HG02571 (cell line): ENCODE measurements around the gene GABBR2.

Experiments used
- ATAC-seq: cut with Tn5 transposase; IDR thresholded peaks from one replicate; pipeline ENCODE4 v1.9.1; 2021; ENCODE audit warnings: mild to moderate bottlenecking, moderate library complexity; ENCODE audit not compliant: unreplicated experiment

The GABBR2 gene

DNA sequence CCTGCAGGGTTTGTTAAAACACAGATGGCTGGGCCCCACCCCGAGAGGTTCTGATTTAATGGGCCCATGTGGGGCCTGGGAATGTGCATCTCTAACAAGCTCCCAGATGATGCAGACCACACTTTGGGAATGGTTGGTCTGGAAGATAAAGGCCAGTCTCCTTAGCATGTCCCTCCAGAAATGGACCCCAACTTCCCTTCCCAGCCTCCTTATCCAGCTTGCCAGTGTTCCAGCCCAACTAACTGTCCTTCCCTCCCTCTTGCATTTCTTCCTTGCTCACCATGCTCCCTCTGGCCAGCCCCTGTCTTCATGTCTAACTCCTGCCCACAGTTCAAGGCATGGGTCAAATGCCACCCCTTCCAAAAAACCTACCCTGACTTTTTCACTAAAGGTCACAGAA is 257.2 kb downstream of the GABBR2 start:
- no peak for ATAC-seq

DNA sequence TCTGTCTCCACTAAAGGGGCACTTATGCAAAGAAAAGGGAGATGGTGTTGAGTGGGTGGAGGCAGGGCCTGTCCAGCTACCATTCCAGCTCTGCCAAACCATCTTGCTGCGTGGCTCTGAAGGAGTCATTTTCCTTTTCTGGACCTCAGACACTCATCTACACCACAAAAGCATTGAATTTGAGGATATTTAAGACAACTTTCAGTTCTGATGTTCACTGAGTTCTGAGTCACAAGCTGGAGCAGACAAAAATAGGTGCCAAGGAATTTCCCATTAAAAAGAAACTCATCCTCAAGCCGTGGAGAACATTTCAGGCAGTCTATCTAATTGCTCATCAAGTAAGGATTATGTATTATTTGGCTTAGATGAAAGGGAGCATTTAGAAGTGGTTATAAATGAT is 258.2 kb downstream of the GABBR2 start:
- no peak for ATAC-seq

DNA sequence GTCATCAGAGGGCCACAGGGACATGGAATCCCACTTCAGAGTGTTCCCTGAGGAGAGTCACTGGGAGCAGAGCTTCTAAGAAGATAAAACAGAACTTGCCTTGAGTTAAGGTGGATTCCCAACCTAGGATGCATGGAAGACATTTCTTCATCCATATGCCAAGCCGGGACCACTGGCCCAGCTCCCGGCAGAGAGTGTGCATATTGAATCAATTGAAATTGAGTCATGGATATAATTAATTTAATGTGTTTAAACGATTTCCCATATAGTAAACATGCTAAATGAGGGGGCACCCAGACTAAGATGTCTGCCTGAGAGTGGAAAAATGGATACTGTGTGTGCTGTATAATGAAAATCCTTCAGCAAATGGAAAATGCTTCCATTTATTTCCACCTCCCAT is 258.9 kb downstream of the GABBR2 start:
- no peak for ATAC-seq

DNA sequence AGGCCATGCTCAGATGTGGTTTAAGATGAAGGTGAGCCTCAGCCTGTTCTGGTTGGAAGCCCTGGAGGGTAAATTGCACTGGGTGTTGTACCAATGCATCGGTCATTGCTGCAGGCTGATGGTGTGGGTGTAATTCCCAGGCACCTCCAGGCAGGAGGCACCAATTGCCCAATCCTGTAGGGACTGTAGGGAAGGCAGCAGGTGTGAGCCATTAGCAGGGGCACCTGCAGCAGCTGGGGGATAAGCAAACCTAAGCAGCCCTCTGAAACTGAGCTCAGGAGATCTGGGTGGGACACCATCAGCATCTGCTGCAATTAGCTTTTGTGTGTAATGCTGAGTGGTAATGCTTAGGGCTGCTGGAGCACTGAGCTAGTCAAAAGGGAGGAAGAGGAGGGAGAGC is 263.2 kb downstream of the GABBR2 start:
- no peak for ATAC-seq

DNA sequence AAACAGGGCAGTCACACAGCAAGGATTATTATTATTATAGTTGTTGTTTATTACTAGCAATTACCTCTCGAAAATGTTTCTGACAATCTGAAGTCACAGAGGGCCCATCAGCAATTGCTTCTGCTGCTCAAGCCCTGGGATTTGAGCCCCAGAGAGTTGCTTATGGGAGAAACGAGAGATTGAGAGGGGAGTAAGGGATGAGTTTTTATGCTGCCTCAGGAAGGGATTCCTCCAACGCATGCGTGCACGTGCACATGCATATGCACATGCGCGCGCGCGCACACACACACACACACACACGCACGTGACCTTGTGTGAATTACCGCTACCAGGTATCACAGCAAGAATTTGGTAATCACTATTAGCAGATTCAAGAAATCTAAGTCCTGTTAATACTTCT is 264.1 kb downstream of the GABBR2 start:
- no peak for ATAC-seq

DNA sequence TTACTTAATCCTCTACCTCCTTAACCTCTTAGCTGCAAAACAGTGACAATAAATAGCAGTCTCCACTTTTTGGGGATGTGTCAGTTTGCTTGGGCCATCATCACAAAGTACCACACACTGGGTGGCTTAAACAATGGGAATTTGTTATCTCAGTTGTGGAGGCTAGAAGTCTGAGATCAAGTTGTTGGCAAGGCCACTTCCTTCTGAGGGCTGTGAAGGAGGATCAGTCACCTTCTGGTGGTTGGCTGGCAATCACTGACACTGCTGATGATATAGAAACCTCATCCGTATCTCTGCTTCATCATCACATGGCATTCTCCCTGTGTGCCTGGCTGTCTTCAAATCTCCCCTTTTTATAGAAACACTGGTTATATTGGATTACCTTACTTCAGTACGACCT is 266.2 kb downstream of the GABBR2 start:
- ATAC-seq = no peak

DNA sequence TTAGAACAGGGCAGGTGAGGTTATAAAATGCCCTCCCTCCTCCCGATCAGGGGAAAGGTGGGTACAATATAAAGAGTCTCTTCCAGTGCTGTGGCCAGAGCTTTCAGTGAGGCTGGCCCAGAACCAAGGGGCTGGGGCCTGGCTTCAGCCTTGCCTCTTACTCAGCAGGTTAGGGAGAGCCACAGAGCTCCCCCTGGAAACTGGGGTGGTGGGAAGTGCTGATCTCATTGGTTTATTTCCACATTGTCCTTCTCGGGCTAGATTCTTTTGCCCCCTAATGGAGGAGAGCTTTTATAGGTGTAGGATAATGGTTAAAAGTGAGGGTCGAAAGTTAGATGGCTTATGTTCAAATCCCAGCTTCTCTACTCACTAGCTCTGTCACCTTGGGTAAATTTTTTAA is 266.6 kb downstream of the GABBR2 start:
- ATAC-seq = no peak

DNA sequence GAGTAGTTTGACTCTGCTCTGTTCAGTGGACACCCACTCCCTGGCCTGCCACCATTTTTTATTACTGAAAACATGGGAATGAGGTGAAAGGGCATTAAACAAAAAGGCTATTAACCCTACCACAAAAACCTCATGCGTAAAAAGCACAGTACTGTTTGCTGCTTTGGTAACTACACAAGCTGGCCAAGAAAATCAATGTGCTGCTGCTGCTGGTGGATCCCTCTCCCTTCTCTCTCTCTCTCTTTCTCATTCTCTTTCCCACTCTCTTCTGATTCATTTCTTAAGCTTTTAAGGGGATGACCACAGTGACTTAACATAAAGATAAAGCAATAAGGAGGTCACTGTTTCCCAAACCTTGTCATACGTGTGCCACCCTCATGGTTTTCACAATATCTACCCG is 270.1 kb downstream of the GABBR2 start:
- no peak for ATAC-seq

DNA sequence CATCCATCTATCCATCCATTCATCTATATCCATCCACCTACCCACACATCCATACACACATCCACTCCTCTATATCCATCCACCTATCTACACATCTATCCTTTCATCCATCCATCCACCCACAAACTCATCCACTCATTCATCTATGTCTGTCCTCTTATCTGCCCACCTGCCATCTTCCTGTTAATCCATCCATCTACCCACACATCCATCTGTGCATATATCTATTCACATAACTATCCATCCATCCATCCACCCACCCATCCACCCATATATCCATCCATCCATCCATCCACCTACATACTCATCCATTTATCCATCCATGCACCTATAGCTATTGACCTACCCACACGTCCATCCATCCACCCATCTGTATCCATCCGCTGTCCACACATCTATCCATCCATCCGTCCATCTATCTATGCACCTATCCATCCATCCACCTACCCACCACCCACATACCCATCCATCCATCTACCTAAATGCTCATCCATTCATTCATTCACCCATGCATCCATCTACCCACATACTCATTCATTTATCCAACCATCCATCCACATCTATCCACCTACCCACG is 271.2 kb downstream of the GABBR2 start:
- ATAC-seq = no peak

DNA sequence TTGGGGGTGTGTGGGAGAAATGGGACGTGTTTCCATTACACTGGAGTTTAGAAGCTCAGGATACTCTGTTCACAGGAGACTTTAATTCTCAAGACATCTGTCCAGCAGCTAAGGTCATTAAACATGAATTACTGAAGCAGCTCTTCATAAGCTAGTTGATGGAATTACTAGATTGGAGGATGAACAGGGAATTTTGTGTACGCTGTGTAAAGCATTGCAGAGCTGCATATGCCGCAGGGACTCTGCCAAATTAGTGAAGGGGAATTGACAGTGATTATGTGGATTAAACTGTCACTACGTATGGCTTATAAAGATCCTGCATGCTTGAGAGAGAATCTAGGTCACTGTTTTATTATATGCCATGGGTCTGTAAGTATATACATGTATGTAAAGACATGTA is 275.8 kb downstream of the GABBR2 start:
- no peak for ATAC-seq

DNA sequence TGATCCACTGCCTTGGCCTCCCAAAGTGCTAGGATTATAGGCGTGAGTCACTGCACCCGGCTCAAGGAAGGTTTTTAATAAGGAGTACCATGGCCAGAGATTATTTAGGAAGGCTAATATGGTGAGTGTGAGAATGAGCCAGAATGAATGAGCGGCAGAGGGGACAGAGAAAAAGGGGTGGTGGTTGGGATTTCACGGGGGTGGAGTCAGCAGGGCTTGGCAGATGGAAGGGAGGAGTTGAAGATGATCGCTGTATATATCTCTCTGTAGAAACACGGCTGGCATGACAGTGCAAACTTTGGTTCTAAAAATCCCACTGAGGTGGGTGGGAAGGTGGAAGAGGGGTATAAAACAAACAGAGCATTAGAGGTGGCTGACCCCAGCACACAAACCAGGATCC is 276.6 kb downstream of the GABBR2 start:
- ATAC-seq = no peak

DNA sequence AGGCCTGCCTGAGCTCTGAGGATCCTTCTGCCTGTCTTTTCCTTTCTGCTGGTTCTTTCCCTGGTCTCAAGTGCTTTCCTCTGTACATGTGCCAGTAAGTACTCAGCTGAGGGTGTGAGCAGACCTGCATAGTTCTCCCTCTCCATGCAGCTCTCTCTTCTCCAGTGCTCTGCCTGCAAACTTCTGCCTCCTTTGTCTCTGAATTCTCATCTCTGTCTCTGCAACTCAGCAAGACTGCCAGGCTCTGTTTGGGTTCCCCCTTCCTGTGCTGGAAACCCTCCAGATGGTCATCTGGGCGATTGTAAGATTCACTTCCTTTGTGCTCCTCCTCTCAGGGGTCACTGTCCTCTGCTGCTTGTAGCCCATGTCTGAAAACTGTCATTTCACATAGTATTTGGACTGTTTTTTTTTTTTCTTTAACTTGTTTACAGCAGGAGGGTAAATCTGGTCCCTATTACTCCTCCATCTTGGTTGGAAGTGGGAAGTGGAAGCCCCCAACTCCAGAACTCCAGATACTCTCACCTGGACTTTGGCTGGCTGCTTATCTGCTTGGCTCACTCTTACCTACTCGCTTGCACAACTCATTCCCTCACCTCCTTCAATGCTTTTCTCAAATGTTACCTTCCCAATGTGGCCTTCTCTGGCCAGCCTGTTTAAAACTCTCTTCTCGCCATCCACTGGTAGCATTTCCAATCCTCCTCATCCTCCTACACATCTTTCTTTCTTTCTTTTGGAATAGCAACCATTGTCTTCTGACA is 278.0 kb downstream of the GABBR2 start:
- ATAC-seq = no peak

DNA sequence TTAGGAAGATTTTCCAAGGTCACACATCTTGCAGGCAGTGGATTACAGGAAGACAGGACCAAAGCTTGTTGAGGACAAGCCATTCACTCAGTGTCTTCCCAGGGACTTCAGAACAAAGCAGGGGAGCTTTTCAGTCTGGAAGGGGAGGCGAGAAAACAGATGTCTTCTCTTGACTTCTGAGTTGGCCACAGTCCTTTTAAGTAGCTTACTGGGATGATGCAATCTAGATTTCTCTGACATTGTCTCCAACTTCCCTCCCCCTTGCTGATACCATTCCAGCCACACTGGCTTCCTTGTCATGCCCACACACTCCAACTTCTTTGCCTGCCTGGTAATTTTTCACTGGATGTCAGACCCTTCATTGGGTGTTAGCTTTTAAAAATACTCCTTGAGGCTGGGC is 279.1 kb downstream of the GABBR2 start:
- ATAC-seq = no peak

DNA sequence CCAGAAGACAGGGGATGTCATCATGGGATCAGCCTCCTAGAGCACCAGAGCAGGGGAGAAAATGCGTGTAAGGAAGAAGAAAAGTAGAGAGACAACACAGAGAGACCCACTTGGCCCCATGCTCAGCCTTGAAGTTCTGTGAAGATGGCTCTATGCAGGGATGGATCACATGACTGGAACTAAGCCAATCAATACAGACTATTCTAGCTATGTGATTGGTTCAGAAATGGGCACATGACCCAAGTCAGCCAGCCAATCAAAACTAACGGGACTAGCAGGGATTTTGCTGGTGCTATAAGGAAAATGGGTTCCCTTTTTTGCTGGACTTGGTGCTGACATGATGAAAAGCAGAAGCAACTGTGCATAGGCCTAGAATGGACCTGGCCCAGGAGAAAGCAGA is 280.3 kb downstream of the GABBR2 start:
- ATAC-seq = no peak

DNA sequence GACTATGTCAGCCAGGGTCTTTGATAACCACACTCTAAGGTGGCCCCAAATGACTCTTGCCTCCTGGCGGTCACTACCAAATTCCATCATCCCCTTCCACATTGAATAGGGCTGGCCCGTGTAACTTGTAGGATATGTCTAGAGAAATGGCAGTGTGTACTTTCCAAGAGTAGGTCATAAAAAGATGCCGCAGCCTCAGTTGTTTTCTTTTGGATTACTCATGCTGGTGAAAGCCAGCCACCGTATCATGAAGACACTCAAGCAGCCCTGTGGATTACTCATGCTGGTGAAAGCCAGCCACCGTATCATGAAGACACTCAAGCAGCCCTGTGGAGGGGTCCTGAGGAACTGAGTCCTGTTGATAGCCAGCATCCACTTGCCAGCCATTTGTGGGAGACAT is 281.2 kb downstream of the GABBR2 start:
- ATAC-seq = no peak

DNA sequence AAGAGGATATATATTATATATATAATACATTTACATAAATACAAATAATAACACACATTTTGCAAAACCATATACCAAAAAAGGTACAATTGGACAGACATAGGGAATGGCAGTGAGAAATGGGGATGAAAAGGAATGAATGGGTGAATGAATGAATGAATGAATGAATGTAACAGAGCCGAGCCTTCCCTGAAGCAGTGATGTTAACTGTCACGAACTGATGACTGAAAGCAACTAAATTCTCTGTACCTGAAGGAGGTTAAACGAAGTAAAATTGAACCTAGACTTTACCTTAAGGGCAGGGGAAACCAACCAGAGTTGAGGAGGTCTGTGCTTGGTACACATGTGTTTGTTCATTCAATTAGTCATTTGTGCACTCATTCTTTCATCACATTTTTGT is 283.7 kb downstream of the GABBR2 start:
- no peak for ATAC-seq

DNA sequence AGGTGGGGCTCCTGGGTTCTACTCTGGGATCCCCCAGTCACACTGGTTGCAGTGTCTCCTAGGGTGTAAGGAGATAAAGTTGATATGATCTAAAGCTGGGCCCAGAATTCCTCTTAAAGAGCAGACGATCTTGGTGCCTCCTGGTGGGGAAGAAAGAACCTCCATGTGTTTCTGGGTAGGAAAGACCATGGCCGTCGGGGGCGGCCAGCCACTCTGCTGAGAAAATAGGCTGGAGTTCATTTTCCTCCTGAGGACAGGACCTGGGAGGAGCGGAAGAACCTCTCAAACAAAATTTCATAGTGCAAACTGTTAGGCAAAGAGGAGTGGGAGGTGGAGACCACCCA is 289.5 kb downstream of the GABBR2 start:
- ATAC-seq = no peak

DNA sequence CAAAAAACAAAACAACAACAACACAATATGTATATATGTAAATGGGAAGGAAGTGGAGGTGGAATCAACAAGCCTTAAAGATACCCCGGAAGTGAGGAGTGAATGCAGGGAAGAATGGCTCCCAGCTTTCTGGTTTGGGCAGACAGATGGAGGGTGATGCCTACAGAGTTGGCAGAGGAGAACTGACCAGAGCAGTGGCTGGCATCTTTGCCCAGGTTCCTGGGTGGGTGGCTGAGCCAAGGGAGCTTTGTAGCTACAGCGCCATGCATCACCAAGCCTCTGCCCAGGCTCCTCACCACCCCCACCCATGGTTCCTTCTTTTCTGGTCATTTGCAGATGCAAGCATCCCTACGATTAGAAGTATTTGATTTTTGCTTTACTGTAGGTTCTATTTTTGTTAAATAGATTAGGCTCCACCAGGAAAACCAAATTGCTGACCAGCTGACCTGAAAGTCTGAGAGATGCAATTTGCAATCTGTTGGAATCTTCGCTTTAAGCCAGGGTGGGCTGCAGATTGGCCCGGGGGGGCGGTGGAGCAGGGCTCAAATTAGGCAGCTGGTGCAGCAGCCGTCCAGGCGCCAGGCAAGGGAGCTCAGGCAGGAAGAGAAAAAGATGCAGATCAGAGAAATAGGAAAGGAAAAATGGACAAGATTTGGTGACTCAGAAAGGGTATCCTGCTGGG is 290.0 kb downstream of the GABBR2 start:
- ATAC-seq = no peak

DNA sequence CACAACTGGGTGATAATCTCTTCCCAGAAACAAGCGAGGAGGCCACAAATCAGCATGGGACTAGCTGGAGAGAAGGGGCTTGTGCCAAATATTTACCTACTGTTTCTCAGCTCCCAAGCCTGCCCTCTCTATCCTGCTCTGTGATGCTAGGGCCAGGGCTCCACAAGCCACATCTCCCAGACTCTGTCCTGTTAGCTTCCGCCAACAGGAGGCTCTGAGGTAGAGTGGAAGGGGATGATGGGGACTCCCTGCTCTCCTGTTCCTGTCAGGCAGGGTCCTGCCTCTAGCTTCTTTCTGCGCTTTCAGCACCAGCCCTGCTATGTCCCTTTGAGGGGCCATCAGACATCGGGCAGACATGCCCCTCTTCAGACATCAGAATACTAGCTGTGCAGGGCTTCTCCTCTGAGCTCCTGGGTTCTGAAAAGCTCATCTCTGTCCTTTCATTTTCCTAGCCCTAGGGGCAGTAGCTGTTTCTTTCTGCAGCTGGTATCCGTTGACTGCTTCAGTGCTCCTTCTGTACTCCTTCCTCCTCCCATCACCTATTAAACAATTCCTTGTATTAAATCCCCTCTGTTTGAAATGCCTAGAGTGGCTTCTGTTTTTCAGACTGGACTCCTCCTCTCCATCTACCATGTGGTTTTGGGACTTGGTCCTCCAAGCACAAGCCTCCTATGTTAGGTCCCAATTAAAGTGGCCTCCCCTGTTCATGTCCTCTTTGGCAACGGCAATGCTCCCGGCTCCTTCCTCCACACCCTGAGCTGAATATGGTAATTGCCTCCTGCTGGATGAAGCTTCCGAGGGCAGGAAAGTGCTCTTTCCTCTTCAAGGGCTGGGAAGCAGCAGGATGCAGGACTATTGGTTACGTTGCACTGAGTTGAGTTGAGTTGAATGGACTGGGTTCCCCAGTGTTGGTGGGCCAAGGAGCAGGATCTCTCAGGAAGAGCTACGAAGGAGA is 292.2 kb downstream of the GABBR2 start:
- ATAC-seq = no peak

DNA sequence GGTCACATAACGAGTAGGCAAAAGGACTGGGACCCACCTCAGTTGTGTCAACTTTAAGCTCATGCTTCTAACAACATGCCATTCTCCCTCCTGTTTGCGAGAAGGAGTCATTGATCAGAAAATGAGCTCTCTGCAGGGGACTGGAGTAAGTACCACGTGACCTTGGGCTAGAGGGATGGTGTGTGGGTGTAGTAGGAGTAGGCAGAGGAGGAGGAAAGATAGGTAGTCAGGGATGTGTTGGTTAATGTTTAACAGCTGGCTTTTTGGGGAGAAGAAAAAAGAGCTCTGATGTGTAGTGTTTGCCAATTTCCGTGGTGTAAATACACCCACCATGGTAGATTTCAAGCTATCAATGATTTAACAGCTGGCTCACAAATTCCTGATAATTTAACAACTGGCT is 293.0 kb downstream of the GABBR2 start:
- no peak for ATAC-seq

DNA sequence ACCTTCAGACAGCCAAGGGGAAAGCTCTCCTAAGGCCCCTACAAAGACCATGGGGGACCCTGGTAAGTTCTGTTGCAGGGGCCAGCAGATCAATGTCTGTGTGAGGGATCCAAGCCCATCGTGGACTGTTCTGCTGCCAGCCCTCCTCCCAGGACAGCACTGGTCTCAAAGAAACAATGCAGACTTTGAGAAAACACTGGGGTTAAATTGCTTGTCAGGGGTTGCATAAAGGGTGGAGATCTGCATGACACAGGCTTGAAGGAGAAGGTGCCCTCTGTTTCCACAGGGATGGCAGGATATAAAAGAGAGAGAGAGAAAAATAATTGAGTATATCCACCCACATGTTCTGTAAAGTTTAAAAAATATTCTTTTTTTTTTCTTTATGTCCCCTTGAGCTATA is 295.7 kb downstream of the GABBR2 start:
- ATAC-seq = no peak
